Activated T-cell treated with anti-CD3 and anti-CD28 coated beads, Interleukin-2, amount 50 U/mL, for 72 hours (primary cell): Measurements from ENCODE around the gene DAND5. TPM values are rescaled to one million over a fixed set of nuclear protein-coding genes. Genes with fewer than 3 reads are reported as not detected.

ENCODE experiments used
- ATAC-seq, 2 donors: fragments of 150-1000 bp; cut with Tn5 transposase; replicated peaks in 1 of 2; 2 replicates each; pipeline ENCODE4 v1.10.0; 2021; ENCODE audit warnings: moderate library complexity in 2 of 2, mild to moderate bottlenecking in 1 of 2
- DNase-seq, 2 donors: peaks; one replicate each; pipeline ENCODE4 v3.0.0; 2021 to 2022; ENCODE audit warnings: mixed read lengths in 1 of 2
- H3K27ac Mint-ChIP-seq: one replicate; pipeline ENCODE4 v1.8.0; 2022; ENCODE audit warnings: mild to moderate bottlenecking, moderate library complexity, mixed read lengths
- H3K27me3 Mint-ChIP-seq: one replicate; pipeline ENCODE4 v1.8.0; 2022; ENCODE audit warnings: low read depth, mixed read lengths
- H3K36me3 Mint-ChIP-seq, 2 donors: one replicate each; pipeline ENCODE4 v1.8.0; 2022; ENCODE audit warnings: mixed read lengths in 2 of 2, mild to moderate bottlenecking in 1 of 2; ENCODE audit not compliant: insufficient read depth in 2 of 2
- H3K4me1 Mint-ChIP-seq: one replicate; pipeline ENCODE4 v1.8.0; 2022; ENCODE audit warnings: low read depth, mixed read lengths
- H3K4me3 Mint-ChIP-seq, 2 donors: one replicate each; pipeline ENCODE4 v1.8.0; 2022; ENCODE audit warnings: mild to moderate bottlenecking in 2 of 2, mixed read lengths in 2 of 2, moderate library complexity in 2 of 2
- H3K9me3 Mint-ChIP-seq, 2 donors: one replicate each; pipeline ENCODE4 v1.8.0; 2022; ENCODE audit warnings: mixed read lengths in 2 of 2
- total RNA-seq, 2 donors: library from RNA; stranded (reverse); gene quantifications; one replicate each; pipeline ENCODE4 v1.2.3, GENCODE V29; 2022

Gene DAND5
- total RNA-seq, 2 donors from 2014 or later = 0.12 to 0.32 TPM

DNA sequence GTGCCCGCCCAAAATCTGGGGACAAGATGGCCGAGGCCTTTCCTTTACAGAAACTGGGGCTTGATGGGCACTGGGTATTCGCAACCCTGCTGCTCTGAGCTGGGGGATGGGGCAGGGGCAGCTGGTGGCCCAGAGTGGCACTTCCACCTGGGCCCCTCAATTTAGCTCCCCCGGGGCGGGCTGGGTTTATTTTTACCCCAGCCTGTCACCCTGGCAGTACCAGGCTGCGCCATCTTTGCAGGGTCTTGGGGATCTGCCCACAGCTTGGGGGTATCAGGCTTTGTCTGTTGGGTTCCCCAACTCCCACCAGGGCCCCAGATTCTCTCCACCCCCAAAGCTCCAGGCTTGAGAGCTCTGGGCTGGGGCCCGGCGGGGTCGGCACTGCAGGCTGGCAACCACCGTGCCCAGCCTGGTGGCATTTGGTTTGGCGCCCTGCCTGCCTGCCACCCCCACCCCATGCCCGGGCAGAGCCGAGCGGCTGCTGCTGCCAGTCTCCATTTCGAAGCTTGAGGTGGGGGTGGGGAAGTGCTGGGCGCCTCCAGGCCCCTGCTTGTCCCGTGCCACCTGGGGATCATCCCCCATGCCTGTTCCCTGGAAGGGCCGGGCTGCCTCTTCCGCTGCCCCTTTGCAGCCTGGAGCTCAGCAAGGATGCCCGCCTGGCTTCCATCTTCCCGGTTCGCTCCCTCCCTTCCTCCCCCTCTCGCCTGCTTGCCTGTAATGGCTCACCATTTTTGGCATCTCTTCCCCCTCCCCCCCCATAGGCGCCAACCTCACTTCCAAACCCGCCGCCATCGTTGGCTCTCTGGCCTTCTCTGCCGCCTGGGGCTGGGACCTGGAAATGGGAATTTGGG is 37.3 kb downstream of the DAND5 start:
- ATAC-seq (no peak), DNase-seq (no peak)
- H3K9me3 Mint-ChIP-seq = no peaks in the 10 kb centered on the region
- H3K4me1 Mint-ChIP-seq = peaks cover 8% of the 10 kb centered on the region
- H3K27me3 Mint-ChIP-seq = peaks cover 26% of the 10 kb centered on the region
- H3K36me3 Mint-ChIP-seq = no peaks in the 10 kb centered on the region
- H3K4me3 Mint-ChIP-seq = no peak overlapping the region
- H3K27ac Mint-ChIP-seq = no peak overlapping the region

DNA sequence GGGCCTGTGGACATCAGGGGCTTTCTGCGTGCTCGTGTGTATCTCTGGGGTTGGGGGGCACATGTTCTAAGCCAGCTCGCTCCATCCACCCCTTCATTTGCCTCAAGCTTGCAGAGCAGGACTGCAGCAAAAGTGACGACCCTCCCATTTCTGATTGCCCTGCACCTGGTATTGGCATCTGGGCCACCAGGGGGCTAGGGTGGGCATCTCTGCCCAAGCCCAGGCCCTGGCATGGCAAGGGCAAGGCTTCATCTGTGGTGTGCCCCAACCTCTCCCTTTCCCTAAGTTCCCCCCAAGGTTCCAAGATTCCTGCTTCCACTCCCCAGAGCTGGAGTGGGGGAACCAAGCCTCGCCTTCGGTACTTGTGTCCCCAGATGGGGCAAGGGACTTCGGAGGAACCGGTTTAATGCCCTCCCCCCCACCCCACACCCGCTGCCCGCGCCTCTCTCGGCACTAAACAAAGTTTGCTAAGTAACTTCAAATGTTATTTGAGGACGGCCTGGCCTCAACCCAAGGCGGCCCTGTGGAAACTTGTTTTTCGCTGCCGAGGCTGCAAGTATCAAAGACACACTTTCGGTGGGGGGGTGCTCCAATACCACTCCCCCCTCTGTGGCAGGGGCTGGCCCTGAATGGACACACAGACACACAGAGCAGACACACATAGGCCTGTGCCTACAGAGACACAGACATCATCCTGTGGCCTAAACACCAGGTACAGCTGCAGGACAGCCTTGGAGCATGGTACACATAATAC is 38.1 kb downstream of the DAND5 start:
- DNase-seq = no peak
- H3K4me1 Mint-ChIP-seq = peaks cover 12% of the 10 kb centered on the region
- no peak overlapping the region for H3K4me3 Mint-ChIP-seq
- no peak for ATAC-seq
- no peak overlapping the region for H3K27ac Mint-ChIP-seq
- H3K9me3 Mint-ChIP-seq = no peaks in the 10 kb centered on the region
- peaks cover 32% of the 10 kb centered on the region for H3K27me3 Mint-ChIP-seq
- H3K36me3 Mint-ChIP-seq = no peaks in the 10 kb centered on the region

DNA sequence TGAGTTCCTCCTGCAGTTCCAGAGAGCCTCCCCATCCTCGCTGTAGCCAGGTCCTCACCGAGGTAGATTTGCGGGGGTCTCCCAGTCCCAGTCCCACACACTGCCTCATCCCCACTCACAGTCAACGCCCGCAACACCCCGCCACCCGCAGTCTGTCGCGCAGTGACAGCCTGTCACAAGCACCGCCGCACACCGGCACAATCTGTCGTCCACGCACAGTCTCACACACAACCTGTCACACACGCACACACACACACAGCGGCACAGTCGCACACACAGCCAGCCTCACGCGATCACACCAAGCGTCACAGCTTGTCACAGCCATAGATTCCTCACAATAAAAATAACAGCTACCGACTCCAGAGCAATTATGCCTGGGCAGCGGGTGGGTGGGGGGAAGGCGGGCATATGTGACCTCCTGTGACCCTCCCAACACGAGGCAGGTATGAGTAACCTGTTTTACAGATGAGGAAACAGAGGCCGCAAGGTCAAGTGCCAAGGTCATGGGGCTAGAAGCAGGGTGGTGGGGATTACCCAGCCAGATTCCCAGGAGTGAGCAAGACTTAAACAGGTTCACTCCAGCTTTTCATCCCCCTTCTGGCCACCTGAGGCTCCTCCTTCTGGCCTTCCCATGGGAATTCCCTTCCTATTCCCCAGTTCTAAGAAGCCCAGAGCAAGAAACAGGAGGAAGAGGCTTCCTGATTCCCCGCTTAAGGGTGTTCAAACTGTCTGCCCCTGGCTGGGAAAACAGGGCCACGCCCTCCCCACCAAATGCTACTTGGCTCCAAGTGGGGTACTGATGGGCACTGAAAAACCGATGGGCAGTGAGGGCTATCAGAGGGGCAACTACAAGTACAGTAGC is 39.8 kb downstream of the DAND5 start:
- peaks cover 46% of the 10 kb centered on the region for H3K27me3 Mint-ChIP-seq

DNA sequence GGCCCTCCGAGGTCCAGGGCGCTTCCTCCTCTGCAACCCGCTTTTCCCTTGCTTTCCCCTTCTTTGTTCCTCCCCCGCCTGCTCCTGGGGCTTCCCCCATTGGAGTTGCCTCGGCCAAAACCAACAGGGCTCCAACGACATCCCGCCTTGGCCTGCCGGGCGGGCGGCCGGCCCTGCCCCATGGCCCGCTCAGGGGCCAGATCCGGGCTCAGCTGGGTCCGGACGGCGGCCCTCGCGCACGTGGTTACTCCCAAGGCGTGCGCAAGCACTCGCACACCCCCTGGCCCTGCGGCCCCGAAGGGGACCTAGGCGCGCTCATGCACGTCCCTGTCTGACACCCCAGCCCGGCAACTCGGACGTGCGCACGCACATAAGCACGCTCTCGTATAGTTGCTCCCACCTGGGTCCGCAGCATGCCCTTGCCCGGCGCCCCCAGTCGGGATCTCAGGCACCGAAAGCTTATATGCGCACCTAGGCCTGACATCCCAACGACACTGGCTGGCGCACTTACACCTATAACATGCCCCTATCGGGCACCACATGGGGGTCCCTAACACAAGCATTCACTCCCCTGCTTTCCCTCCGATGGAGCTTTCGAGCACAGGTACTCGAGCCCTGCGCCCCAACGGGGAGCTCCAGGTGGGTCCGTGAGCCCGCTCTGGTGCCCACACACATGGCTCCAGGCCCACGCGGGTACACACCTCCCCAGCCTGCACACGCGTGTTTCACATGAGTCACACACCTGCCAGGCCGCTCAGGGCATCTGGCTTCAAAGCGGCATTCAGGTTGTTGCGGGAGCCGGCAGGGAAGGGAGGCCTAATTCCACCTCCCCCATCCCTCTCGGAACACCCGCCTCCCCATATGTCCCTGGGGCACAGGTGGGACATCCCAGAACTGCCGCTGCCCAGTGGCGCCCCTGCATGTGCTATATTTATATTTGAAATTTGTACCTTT is 40.9 kb downstream of the DAND5 start:
- peaks cover 35% of the 10 kb centered on the region for H3K4me1 Mint-ChIP-seq
- no peaks in the 10 kb centered on the region for H3K9me3 Mint-ChIP-seq
- H3K27ac Mint-ChIP-seq = no peak overlapping the region
- ATAC-seq (no peak), DNase-seq (no peak)
- H3K36me3 Mint-ChIP-seq = peaks cover 0 to 1% of the 10 kb centered on the region in 2 donors
- peaks cover 58% of the 10 kb centered on the region for H3K27me3 Mint-ChIP-seq
- H3K4me3 Mint-ChIP-seq = no peak overlapping the region

More for the DNA sequence above, 39.8 kb downstream of the DAND5 start:
- H3K36me3 Mint-ChIP-seq = peaks cover 0 to 1% of the 10 kb centered on the region in 2 donors
- peaks cover 28% of the 10 kb centered on the region for H3K4me1 Mint-ChIP-seq
- no peak for ATAC-seq
- no peak for DNase-seq
- H3K27ac Mint-ChIP-seq = no peak overlapping the region
- no peak overlapping the region for H3K4me3 Mint-ChIP-seq
- H3K9me3 Mint-ChIP-seq = no peaks in the 10 kb centered on the region

DNA sequence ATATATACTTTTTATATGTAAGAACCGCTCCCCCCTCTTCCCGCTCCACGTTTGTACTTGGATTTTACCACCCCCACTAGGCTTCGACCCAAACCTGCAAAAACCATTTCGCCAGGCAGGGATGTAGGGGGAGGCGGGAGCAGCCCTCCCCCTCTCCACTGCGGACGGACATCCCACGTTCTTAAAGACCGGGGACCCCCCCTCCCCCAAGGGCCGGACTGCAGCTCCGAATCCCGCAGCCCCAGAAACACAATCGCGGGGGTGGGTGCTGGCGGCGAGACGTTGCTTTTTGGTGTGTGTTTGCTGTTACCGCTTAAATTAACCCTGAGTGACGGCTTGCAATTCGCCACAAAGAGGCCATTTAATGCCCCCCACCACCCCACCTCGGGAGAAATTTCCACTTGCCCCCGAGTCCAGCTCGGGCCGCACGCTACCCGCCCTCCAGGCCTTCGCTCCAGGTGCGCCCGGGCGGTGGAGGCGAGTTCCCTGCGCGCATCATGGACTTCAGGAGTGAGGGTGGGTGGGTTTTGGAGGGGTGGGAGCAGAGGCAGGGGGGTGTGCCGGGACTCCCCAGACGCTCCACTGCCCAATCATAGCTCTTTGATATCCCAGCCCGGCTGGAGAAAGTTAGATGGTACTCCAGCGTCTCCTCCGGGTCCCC is 41.7 kb downstream of the DAND5 start:
- H3K4me3 Mint-ChIP-seq = peak overlapping the region in 1 of 2 donors; percentile 64
- peaks cover 0 to 1% of the 10 kb centered on the region in 2 donors for H3K36me3 Mint-ChIP-seq
- DNase-seq (no peak), ATAC-seq (no peak)
- H3K27ac Mint-ChIP-seq = no peak overlapping the region
- H3K4me1 Mint-ChIP-seq = peaks cover 35% of the 10 kb centered on the region
- H3K27me3 Mint-ChIP-seq = peaks cover 62% of the 10 kb centered on the region
- no peaks in the 10 kb centered on the region for H3K9me3 Mint-ChIP-seq

DNA sequence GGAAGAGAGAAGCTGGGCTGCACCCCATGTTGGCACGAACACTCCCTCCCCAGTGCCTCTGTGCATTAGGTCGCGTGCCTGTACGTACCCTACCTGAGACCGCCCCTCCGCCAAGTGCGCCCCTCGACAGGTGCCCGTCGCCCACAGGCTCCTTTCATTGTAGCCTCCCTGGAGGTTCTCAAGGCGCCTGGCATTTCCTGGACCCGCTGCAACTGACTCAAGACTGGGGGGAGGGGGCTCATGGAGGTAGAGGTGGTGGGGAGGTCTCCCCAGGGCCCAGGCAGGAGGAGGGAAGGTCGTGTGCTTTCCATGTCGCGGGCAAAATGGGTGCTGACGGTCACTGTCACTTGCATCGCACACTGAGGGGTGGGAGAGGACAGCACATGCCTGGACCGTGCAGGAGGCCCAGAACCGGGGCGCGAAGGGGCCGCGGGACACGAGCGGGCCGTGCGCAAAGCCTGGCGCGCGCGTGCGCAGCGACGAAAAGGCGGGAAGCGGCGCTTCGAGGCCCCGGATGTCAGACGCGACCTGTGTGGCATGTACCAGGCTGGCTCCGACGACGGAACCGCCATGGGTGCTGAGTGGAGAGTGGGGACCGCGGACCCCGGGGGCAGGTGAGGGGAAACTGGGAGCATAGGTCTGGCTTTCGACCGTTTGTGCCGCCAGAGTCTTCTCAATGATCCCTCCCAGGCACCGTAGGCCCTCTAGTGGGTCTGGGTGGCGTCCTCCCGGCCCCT is 42.4 kb downstream of the DAND5 start:
- no peak overlapping the region for H3K27ac Mint-ChIP-seq
- peaks cover 69% of the 10 kb centered on the region for H3K27me3 Mint-ChIP-seq
- peaks cover 35% of the 10 kb centered on the region for H3K4me1 Mint-ChIP-seq
- DNase-seq (peak; percentile 28 to 34), ATAC-seq (peak in 1 of 2 donors; percentile 11)
- H3K4me3 Mint-ChIP-seq = peak overlapping the region; percentile 9 to 64
- H3K9me3 Mint-ChIP-seq = no peaks in the 10 kb centered on the region
- H3K36me3 Mint-ChIP-seq = peaks cover 0 to 1% of the 10 kb centered on the region in 2 donors

DNA sequence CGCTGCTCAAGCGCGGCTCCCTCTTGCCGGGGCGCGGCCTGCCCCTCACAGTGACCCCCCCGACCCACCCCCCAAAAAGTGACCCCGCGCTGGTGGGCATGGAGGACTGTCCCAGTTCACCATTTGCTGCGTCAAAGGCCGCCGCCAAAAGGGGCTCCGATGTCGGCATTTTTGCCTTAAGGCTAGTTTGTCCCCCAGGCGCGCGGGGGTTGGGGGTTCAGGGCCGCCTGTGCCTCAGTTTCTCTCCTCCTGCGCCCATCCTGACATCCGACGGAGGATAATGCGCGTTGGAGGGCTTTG is 43.0 kb downstream of the DAND5 start:
- Mint-ChIP-seq H3K4me1 (peaks cover 35% of the 10 kb centered on the region), H3K27me3 (peaks cover 72% of the 10 kb centered on the region), H3K9me3 (no peaks in the 10 kb centered on the region), H3K27ac (no peak overlapping the region), H3K36me3 (peaks cover 0 to 1% of the 10 kb centered on the region in 2 donors), H3K4me3 (peak overlapping the region; percentile 92 to 97)
- no peak for DNase-seq
- no peak for ATAC-seq

DNA sequence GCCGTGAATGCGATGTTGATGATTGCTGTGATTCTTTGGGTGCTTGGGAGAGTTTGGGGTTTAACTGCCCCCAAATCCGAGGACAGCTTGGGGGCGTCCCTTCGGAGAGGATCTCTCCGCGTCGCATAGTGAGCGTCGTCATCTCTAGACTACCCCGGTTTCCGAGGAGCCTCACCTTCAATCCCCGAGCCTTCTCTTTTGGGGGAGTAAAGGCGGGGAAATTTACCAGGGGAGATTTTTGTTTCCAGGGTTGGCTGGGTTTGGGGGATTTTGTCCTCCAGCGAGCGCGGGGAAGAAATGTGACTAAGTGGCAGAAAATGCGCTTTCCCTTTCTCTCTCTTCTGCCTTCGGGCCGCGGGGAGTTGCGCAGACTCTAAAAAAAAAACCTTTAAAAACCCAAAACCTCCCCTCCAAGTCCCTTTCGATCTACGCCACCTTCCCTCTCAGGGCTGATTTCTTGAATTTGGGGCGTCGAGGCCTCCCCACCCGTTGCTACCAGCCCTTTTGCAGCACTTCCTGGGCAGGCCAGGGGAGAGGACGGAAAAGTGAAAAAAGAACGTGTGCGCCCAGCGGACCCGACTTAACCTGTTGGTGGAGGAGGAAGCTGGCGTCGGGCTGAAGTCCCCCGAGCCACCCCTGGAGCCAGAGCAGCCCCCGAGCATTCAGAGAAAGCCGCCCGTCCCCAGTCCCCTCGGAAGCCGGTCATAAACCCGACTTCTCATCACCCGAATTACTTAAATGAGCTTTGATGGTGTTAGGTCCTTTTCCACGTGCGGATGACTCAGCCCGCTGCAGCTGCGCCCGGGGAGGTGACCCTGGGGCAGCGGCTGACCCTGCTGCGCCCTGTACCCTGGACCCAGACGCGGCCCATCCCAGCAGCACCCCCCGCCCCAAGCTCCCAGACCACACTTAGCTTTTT is 43.6 kb downstream of the DAND5 start:
- H3K9me3 Mint-ChIP-seq = no peaks in the 10 kb centered on the region
- DNase-seq = peak; percentile 49 to 55

DNA sequence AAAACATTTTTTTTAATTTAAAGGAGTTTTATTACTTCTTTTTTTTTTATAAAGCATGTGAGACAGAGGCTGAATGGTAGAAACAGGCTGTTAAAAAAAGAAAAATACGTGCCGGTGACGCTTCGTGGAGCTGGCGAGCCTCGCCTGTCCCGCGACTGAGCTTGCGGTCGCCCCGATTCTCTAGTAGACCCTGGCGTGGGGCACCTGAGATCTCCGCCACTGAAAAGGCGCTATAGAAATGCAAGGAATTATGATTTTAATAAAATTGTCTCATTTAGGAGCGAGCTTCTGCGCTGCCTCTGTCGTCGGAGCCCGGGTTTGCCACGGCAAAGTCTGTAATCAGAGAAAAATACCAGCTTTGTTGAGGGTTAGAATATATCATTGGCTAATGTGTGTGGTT is 44.3 kb downstream of the DAND5 start:
- no peaks in the 10 kb centered on the region for H3K9me3 Mint-ChIP-seq
- ATAC-seq (no peak), DNase-seq (no peak)
- peaks cover 71% of the 10 kb centered on the region for H3K27me3 Mint-ChIP-seq
- H3K4me1 Mint-ChIP-seq = peaks cover 35% of the 10 kb centered on the region
- peak overlapping the region; percentile 92 to 97 for H3K4me3 Mint-ChIP-seq
- no peak overlapping the region for H3K27ac Mint-ChIP-seq
- peaks cover 0 to 1% of the 10 kb centered on the region in 2 donors for H3K36me3 Mint-ChIP-seq

More for the DNA sequence above, 43.6 kb downstream of the DAND5 start:
- H3K27me3 Mint-ChIP-seq = peaks cover 72% of the 10 kb centered on the region
- ATAC-seq = peak; percentile 65 to 70
- H3K27ac Mint-ChIP-seq = peak overlapping the region; percentile 79
- peaks cover 0 to 1% of the 10 kb centered on the region in 2 donors for H3K36me3 Mint-ChIP-seq
- H3K4me3 Mint-ChIP-seq = peak overlapping the region; percentile 92 to 97
- H3K4me1 Mint-ChIP-seq = peaks cover 35% of the 10 kb centered on the region

DNA sequence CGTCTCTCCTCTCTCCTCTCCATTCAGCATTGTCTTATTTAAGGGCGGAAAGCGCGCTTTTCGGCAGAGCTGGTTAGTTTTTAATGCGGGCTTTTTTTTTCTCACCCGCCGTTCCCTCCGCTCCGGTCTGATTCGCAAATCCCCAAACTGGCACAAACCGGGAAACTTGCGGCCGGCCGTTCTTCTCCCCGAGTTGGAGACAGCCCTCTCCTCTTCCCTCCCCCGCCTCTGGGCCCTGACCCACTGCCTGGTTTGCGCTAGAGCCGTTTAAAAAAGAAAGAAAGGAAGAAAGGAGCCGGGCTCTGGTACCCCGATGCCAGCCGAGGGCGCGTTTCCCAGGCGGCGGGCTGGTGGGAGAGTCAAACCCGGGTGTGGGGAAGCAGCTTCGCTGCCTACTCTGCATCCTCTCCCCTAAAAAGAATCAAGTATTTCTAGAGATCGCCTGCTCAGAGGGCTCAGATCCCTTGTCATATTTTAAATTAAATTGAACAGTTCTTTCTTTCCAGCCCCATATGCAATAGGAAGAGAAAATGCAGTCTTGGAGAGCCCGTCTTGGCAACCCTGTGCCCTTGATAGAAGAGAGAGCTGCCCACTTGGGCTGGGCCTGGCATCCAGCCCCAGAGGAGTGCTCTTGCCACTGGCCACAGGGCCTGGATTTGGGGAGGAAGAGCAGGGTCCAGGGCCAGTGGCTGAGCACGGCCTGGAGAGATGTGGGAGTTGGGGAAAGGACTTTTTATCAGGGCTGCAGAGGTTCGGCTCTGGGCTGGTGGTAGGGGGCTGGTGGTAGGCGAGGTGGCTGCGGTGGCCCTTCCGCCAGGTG is 44.9 kb downstream of the DAND5 start:
- Mint-ChIP-seq H3K4me1 (peaks cover 35% of the 10 kb centered on the region), H3K4me3 (peak overlapping the region; percentile 92 to 97), H3K9me3 (no peaks in the 10 kb centered on the region), H3K27ac (peak overlapping the region; percentile 13), H3K27me3 (peaks cover 65% of the 10 kb centered on the region), H3K36me3 (peaks cover 0 to 1% of the 10 kb centered on the region in 2 donors)
- ATAC-seq (no peak), DNase-seq (no peak)
